Thyroid gland (tissue), 4 donors: ENCODE measurements around the gene OTUD7B.

Experiments
- CTCF ChIP-seq, 6 experiments: fragments of 200-600 bp in 3 of 6; fragments of 450-650 bp in 3 of 6; sonication (generic) in 3 of 6; IDR thresholded peaks; one replicate each; pipeline ENCODE4 v1.5.1; 2016 to 2019; ENCODE audit warnings: antibody characterized with exemption in 6 of 6, mild to moderate bottlenecking in 2 of 6, inconsistent platforms in 1 of 6, moderate library complexity in 1 of 6
- POLR2A ChIP-seq, 2 donors: fragments of 450-650 bp; IDR thresholded peaks; one replicate each; pipeline ENCODE4 v1.6.1; 2017; ENCODE audit warnings: antibody characterized with exemption in 2 of 2, mild to moderate bottlenecking in 2 of 2, moderate library complexity in 1 of 2

- TF ChIP-seq POLR2A (IDR thresholded peaks at IDR 0.05) (no peak), CTCF (IDR thresholded peaks at IDR 0.05) (no peak)
Observed at GRCh38 chr1:149923626-149924025, 86.9 kb downstream of the OTUD7B start.
